GM21423 (cell line): ENCODE measurements around the gene LHPP.

ENCODE experiments used
- ATAC-seq: cut with Tn5 transposase; IDR thresholded peaks from one replicate; pipeline ENCODE4 v1.9.1; 2021; ENCODE audit warnings: mild to moderate bottlenecking, moderate library complexity; ENCODE audit not compliant: unreplicated experiment

The LHPP gene

DNA sequence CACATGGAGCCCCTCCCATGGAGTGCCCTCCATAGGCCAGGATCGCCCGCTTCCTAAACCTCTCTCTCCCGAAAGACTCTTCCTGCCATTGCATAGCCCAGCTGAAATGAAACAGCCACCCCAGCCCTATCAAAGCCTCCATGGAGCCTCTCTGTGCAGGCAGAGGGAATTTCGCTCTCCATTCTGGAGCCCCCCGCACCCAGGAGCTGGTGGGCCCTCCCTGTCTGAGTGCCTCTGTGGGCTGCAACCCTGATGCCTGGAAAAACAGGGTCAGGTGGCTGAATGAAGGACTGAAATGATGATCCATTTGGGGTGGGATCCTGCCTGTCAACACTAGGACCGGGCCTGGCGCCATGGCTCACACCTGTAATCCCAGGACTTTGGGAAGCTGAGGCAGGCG lies 176.1 kb downstream of the LHPP start:
- ATAC-seq, result no peak

- no peak for ATAC-seq
Observed at GRCh38 chr10:124639206-124639605, 177.6 kb downstream of the LHPP start.

DNA sequence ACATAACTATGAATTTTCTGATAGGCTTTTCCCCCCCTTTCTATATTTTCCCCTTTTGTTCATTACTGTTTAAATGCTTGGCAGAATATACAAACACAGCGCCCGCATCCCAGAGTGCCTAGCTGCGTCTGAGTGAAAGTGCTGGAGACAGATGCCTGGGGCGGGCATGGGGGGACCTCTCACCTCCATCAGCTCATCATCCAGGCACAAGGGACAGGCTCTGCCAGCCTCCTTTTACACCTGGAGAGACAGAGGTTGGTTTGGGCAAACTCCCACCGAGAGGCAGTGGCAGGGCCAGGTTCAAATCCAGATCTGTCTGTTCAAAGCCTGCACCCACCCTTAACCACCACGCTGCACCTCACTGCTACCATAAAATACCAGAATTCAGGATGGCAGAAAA lies 178.0 kb downstream of the LHPP start:
- no peak for ATAC-seq

GRCh38 chr10:124640056-124640455 lies 178.4 kb downstream of the LHPP start:
- no peak for ATAC-seq

- ATAC-seq, result peak; percentile 48
Observed at GRCh38 chr10:124640538-124641231, 179.1 kb downstream of the LHPP start.

DNA sequence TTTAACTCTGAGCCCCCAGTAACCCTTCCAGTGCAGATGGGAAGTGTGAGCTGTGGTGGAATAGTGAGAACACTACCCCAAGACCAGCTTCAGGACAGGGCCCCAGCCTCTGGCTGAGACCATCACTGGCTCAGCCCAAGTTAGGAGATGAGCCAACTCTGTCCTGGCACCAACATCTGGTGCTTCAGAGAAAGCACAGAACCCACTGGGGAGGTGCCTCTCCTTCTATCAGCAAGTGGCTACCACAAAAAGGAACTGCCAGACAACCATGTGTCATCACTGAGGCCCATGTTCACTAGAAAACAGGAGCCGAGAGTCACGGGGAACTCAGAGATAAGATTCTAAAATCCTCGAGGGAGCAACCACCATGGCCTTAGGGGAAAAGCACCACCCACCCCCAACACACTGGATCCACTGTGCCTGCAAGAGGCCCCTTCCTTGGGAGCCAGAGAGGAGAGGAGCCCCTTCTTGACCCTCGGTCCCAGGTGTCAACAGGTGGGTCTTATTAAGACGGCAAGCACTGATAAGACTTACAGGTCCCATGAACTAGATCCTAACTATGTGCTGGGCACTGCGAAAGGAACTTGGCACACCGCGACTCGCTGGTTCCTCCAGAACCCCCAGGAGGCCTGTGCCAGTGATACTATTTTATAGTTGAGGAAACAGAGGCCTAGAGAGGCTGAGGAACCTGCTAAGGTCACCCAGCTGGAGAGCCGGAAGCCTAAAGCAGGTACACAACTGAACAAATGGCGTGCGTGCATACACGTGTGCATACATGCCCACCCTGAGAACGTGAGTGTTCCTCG lies 179.9 kb downstream of the LHPP start:
- ATAC-seq, result peak; percentile 40

- no peak for ATAC-seq
Observed at GRCh38 chr10:124642088-124642710, 180.6 kb downstream of the LHPP start.

DNA sequence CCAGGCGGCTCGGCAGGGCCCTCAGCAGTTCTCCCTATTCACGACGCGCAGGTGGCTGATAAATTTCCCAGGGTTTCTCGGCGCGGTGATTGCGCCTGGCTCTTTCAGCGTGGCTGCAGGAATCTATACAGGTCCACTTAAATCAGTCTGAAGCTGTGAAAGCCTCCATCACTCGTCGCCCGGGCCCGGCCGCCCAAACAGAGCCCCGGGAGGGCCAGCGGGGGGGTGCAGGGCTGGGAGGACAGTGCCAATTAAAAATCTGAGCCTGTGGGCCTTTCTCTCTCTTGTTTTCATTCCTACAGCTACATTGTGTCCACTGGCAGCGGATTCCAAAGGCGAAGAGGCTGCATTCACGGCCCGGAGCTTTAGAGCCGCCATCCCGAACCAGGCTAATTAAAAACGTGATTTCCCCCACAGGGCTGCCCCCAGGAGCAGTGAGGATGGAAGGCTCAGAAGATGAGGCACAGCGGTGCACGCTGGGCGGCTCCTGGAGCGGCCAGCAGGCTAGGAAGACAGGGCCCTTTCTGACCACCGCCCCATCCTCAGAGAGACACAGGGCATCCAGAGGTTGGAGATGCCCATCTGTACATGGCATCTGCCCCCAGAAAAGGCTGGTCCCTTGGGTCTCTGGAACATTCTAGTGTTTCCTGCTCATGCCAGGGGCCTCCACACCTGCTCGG lies 181.8 kb downstream of the LHPP start:
- no peak for ATAC-seq

DNA sequence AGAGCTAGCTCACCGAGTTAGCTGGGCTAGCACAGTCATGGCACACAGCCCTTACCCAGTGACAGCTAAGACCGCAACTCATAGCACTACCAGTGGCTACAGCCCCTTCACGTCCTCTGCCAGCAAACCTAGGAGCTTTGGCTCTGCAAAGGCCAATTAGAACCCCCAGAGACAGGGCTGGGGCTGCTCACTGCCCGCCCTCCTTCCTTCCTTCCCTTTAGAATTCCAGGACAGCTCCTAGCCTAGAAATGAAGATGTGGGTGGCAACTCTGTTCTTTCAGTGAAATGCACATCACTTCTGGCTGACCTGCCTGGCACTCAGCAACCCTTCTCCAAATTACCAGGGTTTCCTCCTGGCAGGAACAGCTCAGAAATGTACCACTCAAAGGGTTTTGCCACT lies 182.6 kb downstream of the LHPP start:
- ATAC-seq, result no peak

DNA sequence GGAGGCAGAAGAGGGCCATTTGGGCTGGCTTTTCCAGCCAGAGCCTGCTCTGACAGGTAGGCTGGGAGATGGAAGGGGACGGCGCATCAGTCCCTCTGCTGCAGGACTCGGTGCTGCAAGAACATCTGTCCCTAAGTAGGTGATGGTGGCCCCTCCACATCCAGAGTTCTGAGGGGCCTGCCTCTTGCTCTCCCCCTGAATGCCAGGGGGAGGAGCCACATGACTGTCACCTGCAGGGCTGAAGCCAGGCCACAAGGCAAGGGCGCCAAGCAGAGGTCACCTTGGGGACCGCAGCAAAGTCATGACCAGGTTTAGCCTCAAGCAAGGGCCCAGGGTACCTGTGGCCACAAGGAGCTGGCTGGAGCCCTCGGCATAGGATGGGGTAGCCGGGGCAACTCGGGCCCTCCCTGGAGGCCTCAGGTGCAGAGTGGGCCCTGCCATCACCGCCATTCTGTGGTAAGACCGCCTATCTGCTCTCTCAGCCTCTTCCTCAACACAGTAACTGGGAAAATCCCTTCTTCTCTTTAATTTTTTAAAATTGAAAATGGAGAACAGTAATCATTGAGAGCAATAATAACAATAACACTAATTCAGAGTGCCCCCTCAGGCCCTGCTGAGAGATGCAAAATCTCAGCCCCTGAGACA lies 183.3 kb downstream of the LHPP start:
- no peak for ATAC-seq

GRCh38 chr10:124645467-124646095 lies 184.0 kb downstream of the LHPP start:
- ATAC-seq, result no peak

GRCh38 chr10:124646483-124647352 lies 185.1 kb downstream of the LHPP start:
- no peak for ATAC-seq

DNA sequence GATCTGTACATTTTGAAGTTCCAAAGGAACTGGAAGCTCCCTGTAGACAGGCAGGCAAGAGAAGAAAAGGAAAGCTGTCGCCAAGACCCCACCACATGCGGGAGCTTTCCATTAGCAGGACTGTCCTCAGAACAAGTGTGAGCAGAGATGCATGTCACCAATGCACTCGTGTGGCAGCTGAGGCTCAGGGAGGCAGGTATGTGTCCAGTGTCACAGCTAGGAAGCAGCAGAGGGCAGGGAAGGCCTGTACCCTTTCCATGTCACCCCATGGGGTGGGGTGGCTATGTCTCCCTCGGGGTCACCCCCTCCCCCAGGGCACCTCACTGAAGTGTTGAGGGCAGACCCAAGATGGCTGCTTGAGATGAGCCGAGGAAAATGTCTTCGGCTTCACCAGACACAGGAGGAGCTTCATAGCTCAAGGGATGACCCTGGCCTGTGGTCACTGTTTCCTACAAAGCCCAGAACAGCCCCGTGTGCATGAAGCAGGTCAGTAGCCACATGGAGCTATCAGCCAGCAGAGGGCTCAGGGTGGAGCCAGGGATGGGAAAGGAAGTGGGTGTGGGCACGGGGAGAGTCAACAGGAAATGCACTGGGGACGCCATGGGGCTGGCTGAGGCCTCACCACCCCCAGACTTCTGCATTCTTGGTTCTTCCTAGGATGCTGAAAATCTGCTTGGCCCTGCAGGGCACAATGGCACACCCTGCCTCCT lies 186.0 kb downstream of the LHPP start:
- peak; percentile 63 for ATAC-seq

DNA sequence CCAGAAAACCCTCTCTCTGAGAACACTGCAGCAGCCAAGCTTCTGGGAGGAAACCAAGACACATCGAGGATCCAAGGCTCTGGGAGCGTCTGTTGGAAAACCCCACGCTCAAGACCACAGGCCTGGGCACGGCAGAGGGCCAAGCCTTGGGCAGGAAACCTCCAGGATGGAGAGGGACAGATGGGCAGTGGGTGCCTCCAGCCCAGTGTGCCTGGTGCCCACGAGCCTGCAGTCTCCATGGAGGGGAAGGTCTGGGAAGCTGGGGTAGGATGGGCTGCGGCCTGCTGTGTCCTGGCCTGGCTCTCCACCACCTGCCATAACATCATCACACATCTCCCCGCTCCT lies 186.5 kb downstream of the LHPP start:
- ATAC-seq, result no peak

GRCh38 chr10:124648738-124649137 lies 187.1 kb downstream of the LHPP start:
- peak; percentile 40 for ATAC-seq

DNA sequence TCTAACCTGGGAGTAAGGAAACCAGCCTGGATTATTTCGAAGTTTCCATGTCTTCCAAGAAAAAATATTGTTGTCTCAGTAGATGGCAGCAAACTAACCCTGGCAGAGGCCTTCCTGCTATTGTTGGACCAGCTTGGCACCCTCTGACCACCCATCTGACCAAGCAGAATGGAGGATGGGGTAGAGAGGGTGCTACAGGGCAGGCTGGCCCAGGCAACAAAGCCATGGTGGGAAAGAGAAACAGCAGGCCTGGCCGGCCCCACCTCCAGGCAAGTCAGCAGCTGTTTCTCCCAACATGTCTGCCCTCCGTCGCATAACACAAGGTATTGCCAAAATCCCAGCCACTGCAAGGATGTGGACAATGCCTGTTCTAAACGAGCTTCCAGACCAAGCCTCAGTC lies 187.6 kb downstream of the LHPP start:
- ATAC-seq, result no peak

- ATAC-seq, result no peak
Observed at GRCh38 chr10:124650263-124650662, 188.6 kb downstream of the LHPP start.

GRCh38 chr10:124650820-124651401 lies 189.3 kb downstream of the LHPP start:
- ATAC-seq, result no peak
